HepG2 (cell line): ENCODE data around the gene GRM4. TPM values are rescaled to one million over a fixed set of nuclear protein-coding genes. Genes with fewer than 3 reads are reported as not detected.

Experiments
- CHD4 ChIP-seq: fragments of 200-600 bp; sonication (generic); IDR thresholded peaks from 2 replicates; pipeline ENCODE4 v1.7.0; 2017; ENCODE audit warnings: mild to moderate bottlenecking, low read length, borderline replicate concordance
- ELF1 ChIP-seq: sonication (generic); formaldehyde crosslinking; IDR thresholded peaks from 2 replicates; pipeline ENCODE4 v1.4.0; 2020; ENCODE audit warnings: missing genetic modification reagents
- KDM2A ChIP-seq: sonication (generic); formaldehyde crosslinking; IDR thresholded peaks from 2 replicates; pipeline ENCODE4 v1.4.0; 2020; ENCODE audit warnings: low read depth, missing genetic modification reagents, borderline replicate concordance
- MAFK ChIP-seq, 2 experiments: IDR thresholded peaks in 1 of 2; conservative IDR thresholded peaks in 1 of 2; 2 replicates each; pipeline ENCODE4 v1.6.1; 2011; ENCODE audit warnings: improper control_type of control experiment in 2 of 2, low read length in 2 of 2
- MED8 ChIP-seq: sonication (generic); formaldehyde crosslinking; IDR thresholded peaks from 2 replicates; pipeline ENCODE4 v1.8.1; 2023; ENCODE audit warnings: mild to moderate bottlenecking, missing genetic modification reagents; ENCODE audit not compliant: insufficient replicate concordance
- POLR2G ChIP-seq: fragments of 200-400 bp; formaldehyde crosslinking; IDR thresholded peaks from 2 replicates; pipeline ENCODE4 v1.6.1; 2018; ENCODE audit warnings: mild to moderate bottlenecking, low read depth, low read length, moderate library complexity
- RFX1 ChIP-seq: fragments of 450-650 bp; IDR thresholded peaks from 2 replicates; pipeline ENCODE4 v1.6.1; 2017
- SKI ChIP-seq: fragments of 450-650 bp; IDR thresholded peaks from one replicate; pipeline ENCODE4 v1.6.1; 2018; ENCODE audit warnings: mild to moderate bottlenecking; ENCODE audit not compliant: partially characterized antibody
- SP140L ChIP-seq: sonication (generic); formaldehyde crosslinking; IDR thresholded peaks from 2 replicates; pipeline ENCODE4 v1.4.0; 2020; ENCODE audit warnings: missing genetic modification reagents, borderline replicate concordance
- TOE1 ChIP-seq: sonication (generic); formaldehyde crosslinking; IDR thresholded peaks from 2 replicates; pipeline ENCODE4 v1.4.0; 2020; ENCODE audit warnings: mild to moderate bottlenecking, missing genetic modification reagents
- XRCC5 ChIP-seq: fragments of 200-400 bp; formaldehyde crosslinking; optimal IDR thresholded peaks from 2 replicates; pipeline ENCODE3; 2017; ENCODE audit warnings: mild to moderate bottlenecking, low read length
- ZBTB7B ChIP-seq: sonication (generic); formaldehyde crosslinking; IDR thresholded peaks from 2 replicates; pipeline ENCODE4 v1.4.0; 2020; ENCODE audit warnings: missing genetic modification reagents
- ZNF891 ChIP-seq: sonication (generic); formaldehyde crosslinking; IDR thresholded peaks from 2 replicates; pipeline ENCODE4 v1.5.0; 2020; ENCODE audit warnings: mild to moderate bottlenecking, missing genetic modification reagents
- ZSCAN12 ChIP-seq: sonication (generic); formaldehyde crosslinking; IDR thresholded peaks from 2 replicates; pipeline ENCODE4 v1.9.0; 2021; ENCODE audit warnings: mild to moderate bottlenecking, missing genetic modification reagents
- polyA plus RNA-seq, 8 experiments: library from polyadenylated mRNA; depleted of rRNA in 3 of 8; stranded (reverse) in 7 of 8; unstranded in 1 of 8; fragments of >200 nt; fragmentation: Illumina TruSeq in 4 of 8; extraction: Trizol in 4 of 8; gene quantifications; 2 replicates each; pipeline versions ENCODE4 v1.2.1 to v1.2.3, GENCODE V29; 2011 to 2016; ENCODE audit warnings: low read depth in 4 of 8, missing spikeins in 1 of 8, mixed read lengths in 1 of 8; ENCODE audit not compliant: insufficient read depth in 1 of 8
- total RNA-seq, 5 experiments: library from RNA; depleted of rRNA; stranded (reverse); fragments of >200 nt; fragmentation: Illumina TruSeq; extraction: Trizol; gene quantifications; 2 replicates each; pipeline ENCODE4 v1.2.3, GENCODE V29; 2016; ENCODE audit warnings: low read depth in 1 of 5
- TF ChIP-seq, protein P1 (sequence below): sonication (generic); formaldehyde crosslinking; IDR thresholded peaks from 2 replicates; pipeline ENCODE4 v1.5.1; 2020; ENCODE audit warnings: mild to moderate bottlenecking, missing genetic modification reagents, moderate library complexity
- TF ChIP-seq, protein P2 (sequence below): sonication (generic); formaldehyde crosslinking; IDR thresholded peaks from 2 replicates; pipeline ENCODE4 v1.5.1; 2020; ENCODE audit warnings: mild to moderate bottlenecking, missing genetic modification reagents, moderate library complexity
- TF ChIP-seq, protein P3 (sequence below): sonication (generic); formaldehyde crosslinking; IDR thresholded peaks from 2 replicates; pipeline ENCODE4 v1.8.0; 2022; ENCODE audit warnings: missing genetic modification reagents, low read depth, mild to moderate bottlenecking, borderline replicate concordance
- TF ChIP-seq, protein P4 (sequence below): sonication (generic); formaldehyde crosslinking; IDR thresholded peaks from 2 replicates; pipeline ENCODE4 v1.4.0; 2020; ENCODE audit warnings: mild to moderate bottlenecking, missing genetic modification reagents

The GRM4 gene
- total and polyA plus RNA-seq, 2 of the 13 experiments (the other 11 are each of a cell fraction or from before 2014, with no cell fraction given) = not detected

DNA sequence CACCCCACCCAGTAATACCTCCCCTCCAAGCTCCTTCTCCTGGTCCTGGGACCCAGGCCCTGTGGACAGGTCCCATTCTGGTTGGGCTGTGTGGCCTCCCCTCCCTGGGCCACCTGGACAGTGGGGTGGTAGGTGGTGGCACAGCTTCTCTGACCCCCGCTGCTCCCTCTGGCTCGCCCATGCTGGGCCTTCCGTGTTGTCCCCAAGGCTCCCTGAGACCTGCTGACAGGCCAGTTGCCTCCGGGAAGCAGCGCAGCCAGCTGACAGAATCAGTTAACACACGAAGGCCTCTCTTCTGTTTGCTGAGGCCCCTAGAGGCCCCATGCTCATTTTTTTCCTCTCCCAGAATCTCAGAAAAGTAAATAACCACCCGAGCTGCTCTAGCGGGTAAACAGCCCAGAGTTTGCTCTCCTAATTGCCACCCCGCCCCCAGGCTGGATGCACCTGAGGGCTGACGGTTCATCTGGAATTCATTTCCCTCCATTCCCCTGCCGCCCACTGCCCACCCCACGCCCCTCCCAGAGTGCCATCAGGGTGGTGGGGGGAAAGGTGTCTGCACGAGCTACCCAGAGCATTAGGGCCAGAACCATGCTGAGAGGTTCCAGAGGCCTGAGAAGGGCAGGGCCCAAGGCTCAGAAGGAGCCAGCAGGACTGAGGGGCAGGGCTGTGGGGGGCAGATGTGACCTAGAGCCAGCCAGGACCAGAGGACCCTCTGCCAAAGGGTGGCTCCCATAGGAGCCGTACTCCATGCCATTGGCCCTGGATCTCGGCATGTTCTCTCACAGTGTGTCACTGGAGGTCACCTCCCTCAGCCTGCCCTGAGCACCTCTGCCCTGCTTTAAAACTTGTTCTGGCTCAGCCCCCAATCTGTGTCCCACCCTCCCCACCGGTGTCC lies 157.5 kb downstream of the GRM4 start (continued):
- TF ChIP-seq, protein P1, sequence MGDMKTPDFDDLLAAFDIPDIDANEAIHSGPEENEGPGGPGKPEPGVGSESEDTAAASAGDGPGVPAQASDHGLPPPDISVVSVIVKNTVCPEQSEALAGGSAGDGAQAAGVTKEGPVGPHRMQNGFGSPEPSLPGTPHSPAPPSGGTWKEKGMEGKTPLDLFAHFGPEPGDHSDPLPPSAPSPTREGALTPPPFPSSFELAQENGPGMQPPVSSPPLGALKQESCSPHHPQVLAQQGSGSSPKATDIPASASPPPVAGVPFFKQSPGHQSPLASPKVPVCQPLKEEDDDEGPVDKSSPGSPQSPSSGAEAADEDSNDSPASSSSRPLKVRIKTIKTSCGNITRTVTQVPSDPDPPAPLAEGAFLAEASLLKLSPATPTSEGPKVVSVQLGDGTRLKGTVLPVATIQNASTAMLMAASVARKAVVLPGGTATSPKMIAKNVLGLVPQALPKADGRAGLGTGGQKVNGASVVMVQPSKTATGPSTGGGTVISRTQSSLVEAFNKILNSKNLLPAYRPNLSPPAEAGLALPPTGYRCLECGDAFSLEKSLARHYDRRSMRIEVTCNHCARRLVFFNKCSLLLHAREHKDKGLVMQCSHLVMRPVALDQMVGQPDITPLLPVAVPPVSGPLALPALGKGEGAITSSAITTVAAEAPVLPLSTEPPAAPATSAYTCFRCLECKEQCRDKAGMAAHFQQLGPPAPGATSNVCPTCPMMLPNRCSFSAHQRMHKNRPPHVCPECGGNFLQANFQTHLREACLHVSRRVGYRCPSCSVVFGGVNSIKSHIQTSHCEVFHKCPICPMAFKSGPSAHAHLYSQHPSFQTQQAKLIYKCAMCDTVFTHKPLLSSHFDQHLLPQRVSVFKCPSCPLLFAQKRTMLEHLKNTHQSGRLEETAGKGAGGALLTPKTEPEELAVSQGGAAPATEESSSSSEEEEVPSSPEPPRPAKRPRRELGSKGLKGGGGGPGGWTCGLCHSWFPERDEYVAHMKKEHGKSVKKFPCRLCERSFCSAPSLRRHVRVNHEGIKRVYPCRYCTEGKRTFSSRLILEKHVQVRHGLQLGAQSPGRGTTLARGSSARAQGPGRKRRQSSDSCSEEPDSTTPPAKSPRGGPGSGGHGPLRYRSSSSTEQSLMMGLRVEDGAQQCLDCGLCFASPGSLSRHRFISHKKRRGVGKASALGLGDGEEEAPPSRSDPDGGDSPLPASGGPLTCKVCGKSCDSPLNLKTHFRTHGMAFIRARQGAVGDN (CRISPR knock-in tag) = peak; percentile 68
- TF ChIP-seq TOE1 (CRISPR knock-in tag) = no peak; the same call in 1 of the 2 replicates
- no peak for TF ChIP-seq MAFK (conservative IDR thresholded peaks at IDR 0.05 in 1 of 2, IDR thresholded peaks at IDR 0.05 in 1 of 2; ENCODE audit: low read length in 2 of 2)
- peak; percentile 84 for TF ChIP-seq XRCC5
- TF ChIP-seq KDM2A (CRISPR knock-in tag) = peak; percentile 72; the same call in 1 of the 2 replicates
- TF ChIP-seq CHD4 = no peak
- TF ChIP-seq SKI = peak; percentile 88
- TF ChIP-seq, protein P2, sequence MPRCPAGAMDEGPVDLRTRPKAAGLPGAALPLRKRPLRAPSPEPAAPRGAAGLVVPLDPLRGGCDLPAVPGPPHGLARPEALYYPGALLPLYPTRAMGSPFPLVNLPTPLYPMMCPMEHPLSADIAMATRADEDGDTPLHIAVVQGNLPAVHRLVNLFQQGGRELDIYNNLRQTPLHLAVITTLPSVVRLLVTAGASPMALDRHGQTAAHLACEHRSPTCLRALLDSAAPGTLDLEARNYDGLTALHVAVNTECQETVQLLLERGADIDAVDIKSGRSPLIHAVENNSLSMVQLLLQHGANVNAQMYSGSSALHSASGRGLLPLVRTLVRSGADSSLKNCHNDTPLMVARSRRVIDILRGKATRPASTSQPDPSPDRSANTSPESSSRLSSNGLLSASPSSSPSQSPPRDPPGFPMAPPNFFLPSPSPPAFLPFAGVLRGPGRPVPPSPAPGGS (CRISPR knock-in tag) = peak; percentile 81; the same call in 1 of the 2 replicates
- 0 out of 2 replicates have a peak, but pooled peaks have one; percentile 16 for TF ChIP-seq ZNF891 (CRISPR knock-in tag)
- no peak; the same call in 1 of the 2 replicates for TF ChIP-seq ZSCAN12 (CRISPR knock-in tag)
- TF ChIP-seq, protein P3, sequence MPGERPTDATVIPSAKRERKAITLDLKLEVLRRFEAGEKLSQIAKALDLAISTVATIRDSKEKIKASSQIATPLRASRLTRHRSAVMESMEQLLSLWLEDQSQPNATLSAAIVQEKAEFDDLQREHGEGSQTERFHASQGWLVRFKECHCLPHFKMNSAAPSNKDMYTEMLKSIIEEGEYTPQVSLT (CRISPR knock-in tag) = peak; percentile 76; the same call in 1 of the 2 replicates
- no peak for TF ChIP-seq MED8
- peak; percentile 88; the same call in 1 of the 2 replicates for TF ChIP-seq SP140L
- no peak for TF ChIP-seq RFX1
- TF ChIP-seq, protein P4, sequence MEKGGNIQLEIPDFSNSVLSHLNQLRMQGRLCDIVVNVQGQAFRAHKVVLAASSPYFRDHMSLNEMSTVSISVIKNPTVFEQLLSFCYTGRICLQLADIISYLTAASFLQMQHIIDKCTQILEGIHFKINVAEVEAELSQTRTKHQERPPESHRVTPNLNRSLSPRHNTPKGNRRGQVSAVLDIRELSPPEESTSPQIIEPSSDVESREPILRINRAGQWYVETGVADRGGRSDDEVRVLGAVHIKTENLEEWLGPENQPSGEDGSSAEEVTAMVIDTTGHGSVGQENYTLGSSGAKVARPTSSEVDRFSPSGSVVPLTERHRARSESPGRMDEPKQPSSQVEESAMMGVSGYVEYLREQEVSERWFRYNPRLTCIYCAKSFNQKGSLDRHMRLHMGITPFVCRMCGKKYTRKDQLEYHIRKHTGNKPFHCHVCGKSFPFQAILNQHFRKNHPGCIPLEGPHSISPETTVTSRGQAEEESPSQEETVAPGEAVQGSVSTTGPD (CRISPR knock-in tag) = no peak
- no peak for TF ChIP-seq POLR2G
- TF ChIP-seq ZBTB7B (CRISPR knock-in tag) = peak; percentile 94
- TF ChIP-seq ELF1 (CRISPR knock-in tag) = peak; percentile 76
